Cardiac muscle cell (in vitro differentiated cells and primary cell): ENCODE measurements around the gene EGR1. TPM values are rescaled to one million over a fixed set of nuclear protein-coding genes. Genes with fewer than 3 reads are reported as not detected.

Experiments
- DNase-seq, 2 donors: peaks; one replicate each; pipeline versions ENCODE4 v3.0.0 to v3.0.0-alpha.2; 2010 to 2017; ENCODE audit warnings: low read depth in 1 of 2, low spot score in 1 of 2
- H3K27ac ChIP-seq: fragments of 200-600 bp; sonication (generic); 2 replicates; pipeline ENCODE4 v1.5.1; 2016
- H3K27me3 ChIP-seq: fragments of 200-600 bp; sonication (generic); 2 replicates; pipeline ENCODE4 v1.6.0; 2016; ENCODE audit warnings: control low read depth
- H3K36me3 ChIP-seq: fragments of 200-600 bp; sonication (generic); 2 replicates; pipeline ENCODE4 v1.5.1; 2016; ENCODE audit warnings: control low read depth
- H3K4me1 ChIP-seq: fragments of 200-600 bp; sonication (generic); 2 replicates; pipeline ENCODE4 v1.8.1; 2017; ENCODE audit warnings: low read depth, mild to moderate bottlenecking, mixed run types
- H3K4me3 ChIP-seq: fragments of 200-600 bp; sonication (generic); 2 replicates; pipeline ENCODE4 v1.5.1; 2016; ENCODE audit warnings: mild to moderate bottlenecking
- H3K9me3 ChIP-seq: fragments of 200-600 bp; sonication (generic); 2 replicates; pipeline ENCODE4 v1.5.1; 2017; ENCODE audit warnings: low read depth, mild to moderate bottlenecking, control low read depth
- CTCF ChIP-seq: IDR thresholded peaks from 2 replicates; pipeline ENCODE4 v1.5.1; 2012; ENCODE audit warnings: low read depth, mild to moderate bottlenecking, low read length
- polyA plus RNA-seq: library from polyadenylated mRNA; unstranded; fragments of >200 nt; fragmentation: Nextera tagmentation; extraction: Ambion mirVana; gene quantifications from 2 replicates; pipeline ENCODE4 v1.2.1, GENCODE V29; 2016
- total RNA-seq: library from RNA; depleted of rRNA; stranded (reverse); fragments of >200 nt; gene quantifications from 2 replicates; pipeline ENCODE4 v1.2.3, GENCODE V29; 2016

Gene EGR1
- total and polyA plus RNA-seq, 2 experiments from 2014 or later, result 13.9 to 30.5 TPM

GRCh38 chr5:138514021-138514420, 48.7 kb downstream of the EGR1 start:
- H3K36me3 ChIP-seq, result peaks cover 66% of the 10 kb centered on the region
- no peaks in the 10 kb centered on the region for H3K4me1 ChIP-seq
- DNase-seq, result no peak
- no peak for TF ChIP-seq CTCF
- no peak overlapping the region for H3K27ac ChIP-seq
- H3K27me3 ChIP-seq, result no peaks in the 10 kb centered on the region
- H3K4me3 ChIP-seq, result no peak overlapping the region
- no peaks in the 10 kb centered on the region for H3K9me3 ChIP-seq

- Histone ChIP-seq H3K27ac (peak overlapping the region; percentile 2), H3K27me3 (no peaks in the 10 kb centered on the region), H3K4me3 (no peak overlapping the region), H3K36me3 (peaks cover 59% of the 10 kb centered on the region), H3K4me1 (no peaks in the 10 kb centered on the region), H3K9me3 (no peaks in the 10 kb centered on the region)
- DNase-seq, result no peak
- no peak for TF ChIP-seq CTCF
Observed at GRCh38 chr5:138515556-138516245, 50.4 kb downstream of the EGR1 start.

GRCh38 chr5:138517437-138517836, 52.2 kb downstream of the EGR1 start:
- Histone ChIP-seq H3K27ac (no peak overlapping the region), H3K4me1 (no peaks in the 10 kb centered on the region), H3K27me3 (no peaks in the 10 kb centered on the region), H3K4me3 (no peak overlapping the region), H3K36me3 (peaks cover 46% of the 10 kb centered on the region), H3K9me3 (no peaks in the 10 kb centered on the region)
- DNase-seq, result no peak
- no peak for TF ChIP-seq CTCF

Other genes with a start within 250 kb of the EGR1 start
- gene GFRA3, start 190.9 kb upstream of the EGR1 start, total RNA-seq, result 0.39 and 0.53 TPM in 2 replicates
- 0.51 TPM in 1 of 2 replicates, not detected in the other for gene GFRA3, start 190.9 kb upstream of the EGR1 start, polyA plus RNA-seq
- gene CDC25C, start 133.7 kb upstream of the EGR1 start, total RNA-seq, result 2.7 and 16.2 TPM in 2 replicates
- gene CDC25C, start 133.7 kb upstream of the EGR1 start, polyA plus RNA-seq, result 5.0 and 18.8 TPM in 2 replicates
- 31.1 and 45.4 TPM in 2 replicates for gene FAM53C, start 127.2 kb upstream of the EGR1 start, total RNA-seq
- gene FAM53C, start 127.2 kb upstream of the EGR1 start, polyA plus RNA-seq, result 43.6 and 52.8 TPM in 2 replicates
- gene KDM3B, start 112.8 kb upstream of the EGR1 start, total RNA-seq, result 69.4 and 99.2 TPM in 2 replicates
- gene KDM3B, start 112.8 kb upstream of the EGR1 start, polyA plus RNA-seq, result 36.5 and 58.4 TPM in 2 replicates
- gene REEP2, start 26.4 kb upstream of the EGR1 start, total RNA-seq, result 42.2 and 56.6 TPM in 2 replicates
- 46.7 and 53.5 TPM in 2 replicates for gene REEP2, start 26.4 kb upstream of the EGR1 start, polyA plus RNA-seq
- 50.6 and 53.4 TPM in 2 replicates for gene ETF1, start 77.8 kb downstream of the EGR1 start, total RNA-seq
- 31.2 and 37.2 TPM in 2 replicates for gene ETF1, start 77.8 kb downstream of the EGR1 start, polyA plus RNA-seq
- gene HSPA9, start 109.9 kb downstream of the EGR1 start, total RNA-seq, result 292 and 298 TPM in 2 replicates
- 209 and 213 TPM in 2 replicates for gene HSPA9, start 109.9 kb downstream of the EGR1 start, polyA plus RNA-seq